Activated CD4-positive, CD25-positive, alpha-beta regulatory T cell treated with anti-CD3 and anti-CD28 coated beads, Interleukin-2, amount 50 U/mL, for 24 hours (primary cell): ENCODE results near the gene NT5DC3.
A peak's percentile ranks its signal among the peaks of the same experiment; 100 is the strongest.
"Not testable (repeated sequence)": the region's sequence is repeated elsewhere in the genome, so short reads cannot be mapped to it uniquely, and the experiment has no call there.

Experiments used
- ATAC-seq, 2 donors: fragments of 150-1000 bp; cut with Tn5 transposase; one replicate each; pipeline ENCODE4 v1.10.0; 2021; ENCODE audit warnings: mild to moderate bottlenecking in 1 of 2, moderate library complexity in 1 of 2

The NT5DC3 gene

GRCh38 chr12:103855036-103855712, 14.1 kb upstream of the NT5DC3 start:
- no peak for ATAC-seq

- no peak for ATAC-seq
These were observed 13.4 kb upstream of the NT5DC3 start for GRCh38 chr12:103854372-103854973.

- no peak for ATAC-seq
These were observed 11.5 kb upstream of the NT5DC3 start for GRCh38 chr12:103852498-103852997.

GRCh38 chr12:103851127-103851526, 10.1 kb upstream of the NT5DC3 start:
- ATAC-seq, result no peak

GRCh38 chr12:103850429-103850828, 9.4 kb upstream of the NT5DC3 start:
- ATAC-seq, result no peak

- ATAC-seq, result no peak
These were observed 8.0 kb upstream of the NT5DC3 start for GRCh38 chr12:103848917-103849491.

GRCh38 chr12:103848143-103848542, 7.1 kb upstream of the NT5DC3 start:
- ATAC-seq, result no peak

GRCh38 chr12:103846415-103846814, 5.4 kb upstream of the NT5DC3 start:
- ATAC-seq, result no peak

GRCh38 chr12:103844305-103844704, 3.3 kb upstream of the NT5DC3 start:
- ATAC-seq, result no peak

GRCh38 chr12:103841690-103842584, 903 bp upstream of the NT5DC3 start:
- ATAC-seq, result no peak

- peak; percentile 49 to 57 for ATAC-seq
These were observed 565 bp downstream of the NT5DC3 start for GRCh38 chr12:103840462-103840875.

GRCh38 chr12:103839609-103840461, 1.2 kb downstream of the NT5DC3 start:
- no peak for ATAC-seq

GRCh38 chr12:103839103-103839502, 1.9 kb downstream of the NT5DC3 start:
- ATAC-seq, result no peak

GRCh38 chr12:103838254-103838914, 2.6 kb downstream of the NT5DC3 start:
- no peak for ATAC-seq

GRCh38 chr12:103836345-103836744, 4.7 kb downstream of the NT5DC3 start:
- ATAC-seq, result no peak

- ATAC-seq, result not testable (repeated sequence)
These were observed 5.2 kb downstream of the NT5DC3 start for GRCh38 chr12:103835747-103836335.

GRCh38 chr12:103834942-103835341, 6.1 kb downstream of the NT5DC3 start:
- ATAC-seq, result no peak

- ATAC-seq, result no peak
These were observed 7.1 kb downstream of the NT5DC3 start for GRCh38 chr12:103833891-103834290.

GRCh38 chr12:103833095-103833775, 7.8 kb downstream of the NT5DC3 start:
- no peak for ATAC-seq
